ENCODE data around the gene SOS1.
A peak's percentile ranks its signal among the peaks of the same experiment; 100 is the strongest.

Gene SOS1

GRCh38 chr2:38966006-38966405 is 154.8 kb downstream of the SOS1 start:
- H3K4me3 ChIP-seq (ENCODE audit: low read length in 2 of 2): no peak overlapping the region
- H3K36me3 ChIP-seq (ENCODE audit: control insufficient read depth in 2 of 2, insufficient read depth in 2 of 2, low read length in 2 of 2): no peaks in the 10 kb centered on the region
- H3K27me3 ChIP-seq (ENCODE audit: control insufficient read depth in 2 of 2, insufficient read depth in 2 of 2, low read length in 2 of 2): no peaks in the 10 kb centered on the region
- H3K27ac ChIP-seq (ENCODE audit: low read depth in 2 of 2, low read length in 2 of 2): no peak overlapping the region
- no peaks in the 10 kb centered on the region for H3K9me3 ChIP-seq (ENCODE audit: control insufficient read depth in 2 of 2, low read length in 2 of 2)
- no peak overlapping the region for H3K9ac ChIP-seq (ENCODE audit: low read depth in 1 of 2, low read length in 2 of 2)
- no peaks in the 10 kb centered on the region for H3K4me1 ChIP-seq (ENCODE audit: control insufficient read depth in 2 of 2, insufficient read depth in 2 of 2, low read length in 2 of 2)

- Histone ChIP-seq H3K9ac (ENCODE audit: low read depth in 1 of 2, low read length in 2 of 2) (no peak overlapping the region), H3K4me3 (ENCODE audit: low read length in 2 of 2) (peak overlapping the region in 1 of 2 donors; percentile 44), H3K4me1 (ENCODE audit: control insufficient read depth in 2 of 2, insufficient read depth in 2 of 2, low read length in 2 of 2) (no peaks in the 10 kb centered on the region), H3K27me3 (ENCODE audit: control insufficient read depth in 2 of 2, insufficient read depth in 2 of 2, low read length in 2 of 2) (no peaks in the 10 kb centered on the region), H3K9me3 (ENCODE audit: control insufficient read depth in 2 of 2, low read length in 2 of 2) (no peaks in the 10 kb centered on the region), H3K27ac (ENCODE audit: low read depth in 2 of 2, low read length in 2 of 2) (no peak overlapping the region), H3K36me3 (ENCODE audit: control insufficient read depth in 2 of 2, insufficient read depth in 2 of 2, low read length in 2 of 2) (no peaks in the 10 kb centered on the region)
Observed at GRCh38 chr2:38960609-38961320, 160.1 kb downstream of the SOS1 start.

GRCh38 chr2:38959938-38960608 is 160.8 kb downstream of the SOS1 start:
- H3K4me3 ChIP-seq (ENCODE audit: low read length in 2 of 2): peak overlapping the region; percentile 11 to 44
- H3K9ac ChIP-seq (ENCODE audit: low read depth in 1 of 2, low read length in 2 of 2): no peak overlapping the region
- H3K27me3 ChIP-seq (ENCODE audit: control insufficient read depth in 2 of 2, insufficient read depth in 2 of 2, low read length in 2 of 2): no peaks in the 10 kb centered on the region
- no peak overlapping the region for H3K27ac ChIP-seq (ENCODE audit: low read depth in 2 of 2, low read length in 2 of 2)
- no peaks in the 10 kb centered on the region for H3K36me3 ChIP-seq (ENCODE audit: control insufficient read depth in 2 of 2, insufficient read depth in 2 of 2, low read length in 2 of 2)
- no peaks in the 10 kb centered on the region for H3K9me3 ChIP-seq (ENCODE audit: control insufficient read depth in 2 of 2, low read length in 2 of 2)
- H3K4me1 ChIP-seq (ENCODE audit: control insufficient read depth in 2 of 2, insufficient read depth in 2 of 2, low read length in 2 of 2): no peaks in the 10 kb centered on the region

DNA sequence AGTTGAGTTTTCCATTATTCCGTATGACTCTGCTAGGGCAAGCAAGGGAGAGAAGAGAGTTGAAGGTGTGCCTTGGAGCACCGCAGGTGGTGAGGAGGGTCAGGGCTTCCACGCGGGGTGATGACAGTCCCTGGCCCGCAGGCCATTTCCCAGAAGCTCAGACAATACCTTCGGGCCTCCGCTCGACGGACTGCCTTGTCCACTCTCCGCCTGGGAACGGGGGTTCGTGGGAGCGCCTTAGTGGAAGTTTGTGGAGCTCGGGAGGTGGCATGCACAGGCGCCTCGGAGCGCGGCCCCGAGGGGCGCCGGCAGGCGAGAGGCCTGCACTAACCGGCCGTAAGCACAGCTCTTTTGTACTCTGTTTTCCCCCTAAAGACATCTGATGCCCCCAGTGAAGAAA is 161.4 kb downstream of the SOS1 start:
- Histone ChIP-seq H3K4me1 (ENCODE audit: control insufficient read depth in 2 of 2, insufficient read depth in 2 of 2, low read length in 2 of 2) (no peaks in the 10 kb centered on the region), H3K27ac (ENCODE audit: low read depth in 2 of 2, low read length in 2 of 2) (no peak overlapping the region), H3K27me3 (ENCODE audit: control insufficient read depth in 2 of 2, insufficient read depth in 2 of 2, low read length in 2 of 2) (no peaks in the 10 kb centered on the region), H3K9me3 (ENCODE audit: control insufficient read depth in 2 of 2, low read length in 2 of 2) (no peaks in the 10 kb centered on the region), H3K9ac (ENCODE audit: low read depth in 1 of 2, low read length in 2 of 2) (no peak overlapping the region), H3K36me3 (ENCODE audit: control insufficient read depth in 2 of 2, insufficient read depth in 2 of 2, low read length in 2 of 2) (no peaks in the 10 kb centered on the region), H3K4me3 (ENCODE audit: low read length in 2 of 2) (no peak overlapping the region)

DNA sequence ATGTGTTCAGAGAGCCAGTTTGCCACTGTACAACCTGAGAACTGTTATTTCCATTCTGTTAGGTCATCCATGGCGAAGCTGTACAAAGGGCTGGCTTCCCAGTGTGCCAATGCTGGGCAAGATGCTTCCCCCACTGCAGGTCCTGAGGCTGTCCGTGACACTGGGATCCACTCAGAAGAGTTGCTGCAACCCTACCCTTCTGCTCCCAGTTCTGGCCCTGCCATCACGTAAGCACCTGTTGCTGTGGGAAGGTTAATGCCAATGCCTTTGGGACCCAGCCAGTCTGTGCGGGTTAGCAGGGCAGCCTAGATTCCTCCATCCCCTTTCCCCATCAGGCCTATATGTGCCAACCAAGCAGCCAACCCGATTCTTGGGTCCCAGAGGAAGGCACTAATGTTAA is 162.9 kb downstream of the SOS1 start:
- no peaks in the 10 kb centered on the region for H3K9me3 ChIP-seq (ENCODE audit: control insufficient read depth in 2 of 2, low read length in 2 of 2)
- no peak overlapping the region for H3K9ac ChIP-seq (ENCODE audit: low read depth in 1 of 2, low read length in 2 of 2)
- no peak overlapping the region for H3K4me3 ChIP-seq (ENCODE audit: low read length in 2 of 2)
- H3K36me3 ChIP-seq (ENCODE audit: control insufficient read depth in 2 of 2, insufficient read depth in 2 of 2, low read length in 2 of 2): no peaks in the 10 kb centered on the region
- no peaks in the 10 kb centered on the region for H3K4me1 ChIP-seq (ENCODE audit: control insufficient read depth in 2 of 2, insufficient read depth in 2 of 2, low read length in 2 of 2)
- no peak overlapping the region for H3K27ac ChIP-seq (ENCODE audit: low read depth in 2 of 2, low read length in 2 of 2)
- H3K27me3 ChIP-seq (ENCODE audit: control insufficient read depth in 2 of 2, insufficient read depth in 2 of 2, low read length in 2 of 2): no peaks in the 10 kb centered on the region

- no peak overlapping the region for H3K4me3 ChIP-seq (ENCODE audit: low read length in 2 of 2)
- no peak overlapping the region for H3K9ac ChIP-seq (ENCODE audit: low read depth in 1 of 2, low read length in 2 of 2)
- H3K36me3 ChIP-seq (ENCODE audit: control insufficient read depth in 2 of 2, insufficient read depth in 2 of 2, low read length in 2 of 2): no peaks in the 10 kb centered on the region
- no peaks in the 10 kb centered on the region for H3K27me3 ChIP-seq (ENCODE audit: control insufficient read depth in 2 of 2, insufficient read depth in 2 of 2, low read length in 2 of 2)
- no peaks in the 10 kb centered on the region for H3K9me3 ChIP-seq (ENCODE audit: control insufficient read depth in 2 of 2, low read length in 2 of 2)
- no peaks in the 10 kb centered on the region for H3K4me1 ChIP-seq (ENCODE audit: control insufficient read depth in 2 of 2, insufficient read depth in 2 of 2, low read length in 2 of 2)
- no peak overlapping the region for H3K27ac ChIP-seq (ENCODE audit: low read depth in 2 of 2, low read length in 2 of 2)
Observed at GRCh38 chr2:38951766-38952165, 169.1 kb downstream of the SOS1 start.

GRCh38 chr2:38948995-38949394 is 171.9 kb downstream of the SOS1 start:
- Histone ChIP-seq H3K36me3 (ENCODE audit: control insufficient read depth in 2 of 2, insufficient read depth in 2 of 2, low read length in 2 of 2) (no peaks in the 10 kb centered on the region), H3K9ac (ENCODE audit: low read depth in 1 of 2, low read length in 2 of 2) (no peak overlapping the region), H3K27ac (ENCODE audit: low read depth in 2 of 2, low read length in 2 of 2) (no peak overlapping the region), H3K4me1 (ENCODE audit: control insufficient read depth in 2 of 2, insufficient read depth in 2 of 2, low read length in 2 of 2) (no peaks in the 10 kb centered on the region), H3K27me3 (ENCODE audit: control insufficient read depth in 2 of 2, insufficient read depth in 2 of 2, low read length in 2 of 2) (no peaks in the 10 kb centered on the region), H3K9me3 (ENCODE audit: control insufficient read depth in 2 of 2, low read length in 2 of 2) (no peaks in the 10 kb centered on the region), H3K4me3 (ENCODE audit: low read length in 2 of 2) (no peak overlapping the region)

GRCh38 chr2:38948387-38948882 is 172.4 kb downstream of the SOS1 start:
- Histone ChIP-seq H3K4me1 (ENCODE audit: control insufficient read depth in 2 of 2, insufficient read depth in 2 of 2, low read length in 2 of 2) (no peaks in the 10 kb centered on the region), H3K9me3 (ENCODE audit: control insufficient read depth in 2 of 2, low read length in 2 of 2) (no peaks in the 10 kb centered on the region), H3K9ac (ENCODE audit: low read depth in 1 of 2, low read length in 2 of 2) (no peak overlapping the region), H3K4me3 (ENCODE audit: low read length in 2 of 2) (no peak overlapping the region), H3K27me3 (ENCODE audit: control insufficient read depth in 2 of 2, insufficient read depth in 2 of 2, low read length in 2 of 2) (no peaks in the 10 kb centered on the region), H3K36me3 (ENCODE audit: control insufficient read depth in 2 of 2, insufficient read depth in 2 of 2, low read length in 2 of 2) (no peaks in the 10 kb centered on the region), H3K27ac (ENCODE audit: low read depth in 2 of 2, low read length in 2 of 2) (no peak overlapping the region)

- Histone ChIP-seq H3K4me1 (ENCODE audit: control insufficient read depth in 2 of 2, insufficient read depth in 2 of 2, low read length in 2 of 2) (no peaks in the 10 kb centered on the region), H3K27me3 (ENCODE audit: control insufficient read depth in 2 of 2, insufficient read depth in 2 of 2, low read length in 2 of 2) (no peaks in the 10 kb centered on the region), H3K27ac (ENCODE audit: low read depth in 2 of 2, low read length in 2 of 2) (no peak overlapping the region), H3K9me3 (ENCODE audit: control insufficient read depth in 2 of 2, low read length in 2 of 2) (no peaks in the 10 kb centered on the region), H3K9ac (ENCODE audit: low read depth in 1 of 2, low read length in 2 of 2) (no peak overlapping the region), H3K4me3 (ENCODE audit: low read length in 2 of 2) (no peak overlapping the region), H3K36me3 (ENCODE audit: control insufficient read depth in 2 of 2, insufficient read depth in 2 of 2, low read length in 2 of 2) (no peaks in the 10 kb centered on the region)
Observed at GRCh38 chr2:38947241-38948239, 173.3 kb downstream of the SOS1 start.

GRCh38 chr2:38945911-38946310 is 174.9 kb downstream of the SOS1 start:
- no peak overlapping the region for H3K4me3 ChIP-seq (ENCODE audit: low read length in 2 of 2)
- H3K27ac ChIP-seq (ENCODE audit: low read depth in 2 of 2, low read length in 2 of 2): no peak overlapping the region
- H3K9ac ChIP-seq (ENCODE audit: low read depth in 1 of 2, low read length in 2 of 2): no peak overlapping the region
- no peaks in the 10 kb centered on the region for H3K27me3 ChIP-seq (ENCODE audit: control insufficient read depth in 2 of 2, insufficient read depth in 2 of 2, low read length in 2 of 2)
- H3K36me3 ChIP-seq (ENCODE audit: control insufficient read depth in 2 of 2, insufficient read depth in 2 of 2, low read length in 2 of 2): no peaks in the 10 kb centered on the region
- no peaks in the 10 kb centered on the region for H3K9me3 ChIP-seq (ENCODE audit: control insufficient read depth in 2 of 2, low read length in 2 of 2)
- no peaks in the 10 kb centered on the region for H3K4me1 ChIP-seq (ENCODE audit: control insufficient read depth in 2 of 2, insufficient read depth in 2 of 2, low read length in 2 of 2)

Measured in mucosa of rectum (tissue), 2 donors.